Peyer's patch (tissue), 4 donors: ENCODE data around the gene HMX1. TPM values are rescaled to one million over a fixed set of nuclear protein-coding genes. Genes with fewer than 3 reads are reported as not detected.

Source experiments
- DNase-seq, 3 donors: peaks; one replicate each; pipeline ENCODE4 v3.0.0-alpha.2; 2017 to 2019
- H3K27ac ChIP-seq, 4 donors: fragments of 200-600 bp; sonication (generic); one replicate each; pipeline ENCODE4 v1.5.1; 2016 to 2019
- H3K27me3 ChIP-seq, 2 donors: fragments of 200-600 bp; sonication (generic); one replicate each; pipeline ENCODE4 v1.5.1; 2019
- H3K36me3 ChIP-seq, 3 donors: fragments of 200-600 bp; sonication (generic); one replicate each; pipeline ENCODE4 v1.5.1; 2016 to 2019
- H3K4me1 ChIP-seq, 4 donors: fragments of 200-600 bp; sonication (generic); one replicate each; pipeline ENCODE4 v1.5.1; 2016 to 2019
- H3K4me3 ChIP-seq, 4 donors: fragments of 200-600 bp; sonication (generic); 1 replicate in 3 of 4; 2 replicates in 1 of 4; pipeline ENCODE4 v1.5.1; 2016 to 2019; ENCODE audit warnings: mild to moderate bottlenecking in 1 of 4
- H3K9me3 ChIP-seq, 4 donors: fragments of 200-600 bp; sonication (generic); one replicate each; pipeline ENCODE4 v1.5.1; 2016 to 2019; ENCODE audit warnings: mild to moderate bottlenecking in 1 of 4
- CTCF ChIP-seq, 6 experiments: fragments of 450-650 bp in 4 of 6; fragments of 200-600 bp in 2 of 6; sonication (generic) in 1 of 6; IDR thresholded peaks; one replicate each; pipeline ENCODE4 v1.5.1; 2017 to 2019; ENCODE audit warnings: antibody characterized with exemption in 6 of 6, mild to moderate bottlenecking in 3 of 6, moderate library complexity in 1 of 6
- POLR2A ChIP-seq, 2 donors: fragments of 450-650 bp; IDR thresholded peaks; one replicate each; pipeline ENCODE4 v1.5.1; 2017; ENCODE audit warnings: antibody characterized with exemption in 2 of 2, mild to moderate bottlenecking in 2 of 2, moderate library complexity in 2 of 2
- total RNA-seq, 4 donors: library from RNA; depleted of rRNA; stranded (reverse); fragments of >200 nt; gene quantifications; one replicate each; pipeline ENCODE4 v1.1.0, GENCODE V29; 2016

Gene HMX1
- total RNA-seq, 4 donors from 2014 or later, result not detected

DNA sequence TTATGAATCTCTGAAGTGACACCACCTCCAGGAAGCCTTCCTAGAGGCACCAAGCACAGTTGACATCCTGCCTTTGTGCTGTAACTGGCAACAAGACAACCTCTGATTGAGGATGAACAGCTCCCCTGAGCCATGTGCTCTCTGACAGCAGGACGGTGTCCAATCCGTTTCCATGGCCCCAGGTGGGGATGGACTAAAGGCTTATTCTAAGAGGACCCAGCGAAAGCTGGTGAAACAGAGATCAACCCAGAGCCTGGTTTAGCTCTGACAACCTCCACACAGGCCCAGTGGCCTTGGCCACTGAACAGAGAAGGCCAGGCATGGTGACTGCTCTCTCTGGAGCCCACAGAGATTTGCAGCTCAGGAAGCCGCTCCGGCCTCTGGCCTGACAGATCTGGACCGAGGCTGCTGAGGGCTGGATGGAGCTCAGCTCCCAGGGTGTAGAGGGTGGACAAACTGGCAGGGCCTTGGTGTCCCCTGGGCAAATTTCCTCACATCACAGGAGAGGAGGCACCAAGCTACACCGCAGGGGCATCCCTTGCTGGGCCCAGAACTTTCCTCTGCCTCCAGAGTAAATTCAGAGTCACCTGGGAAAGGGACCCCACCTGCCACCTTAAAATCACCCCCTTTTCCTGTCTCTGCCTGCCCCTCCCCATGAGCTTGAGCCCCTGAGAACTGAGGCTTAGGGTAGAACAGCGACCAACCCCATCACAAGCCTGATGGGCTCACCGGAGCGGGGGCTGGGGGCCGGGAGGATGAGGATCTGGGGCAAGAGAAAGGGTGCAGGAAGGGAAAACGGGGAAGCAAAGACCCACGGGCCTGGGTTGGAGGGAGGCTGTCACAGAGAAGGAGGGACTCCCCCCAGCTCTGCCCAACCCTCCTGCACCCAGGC lies 40.2 kb downstream of the HMX1 start:
- no peaks in the 10 kb centered on the region for H3K36me3 ChIP-seq
- H3K27me3 ChIP-seq, result no peaks in the 10 kb centered on the region
- TF ChIP-seq CTCF (IDR thresholded peaks at IDR 0.05) (no peak), POLR2A (IDR thresholded peaks at IDR 0.05) (no peak)
- H3K27ac ChIP-seq, result no peak overlapping the region
- DNase-seq, result peak in 2 of 3 donors; percentile 25 to 28
- no peaks in the 10 kb centered on the region for H3K4me1 ChIP-seq
- H3K4me3 ChIP-seq, result no peak overlapping the region
- no peaks in the 10 kb centered on the region for H3K9me3 ChIP-seq

DNA sequence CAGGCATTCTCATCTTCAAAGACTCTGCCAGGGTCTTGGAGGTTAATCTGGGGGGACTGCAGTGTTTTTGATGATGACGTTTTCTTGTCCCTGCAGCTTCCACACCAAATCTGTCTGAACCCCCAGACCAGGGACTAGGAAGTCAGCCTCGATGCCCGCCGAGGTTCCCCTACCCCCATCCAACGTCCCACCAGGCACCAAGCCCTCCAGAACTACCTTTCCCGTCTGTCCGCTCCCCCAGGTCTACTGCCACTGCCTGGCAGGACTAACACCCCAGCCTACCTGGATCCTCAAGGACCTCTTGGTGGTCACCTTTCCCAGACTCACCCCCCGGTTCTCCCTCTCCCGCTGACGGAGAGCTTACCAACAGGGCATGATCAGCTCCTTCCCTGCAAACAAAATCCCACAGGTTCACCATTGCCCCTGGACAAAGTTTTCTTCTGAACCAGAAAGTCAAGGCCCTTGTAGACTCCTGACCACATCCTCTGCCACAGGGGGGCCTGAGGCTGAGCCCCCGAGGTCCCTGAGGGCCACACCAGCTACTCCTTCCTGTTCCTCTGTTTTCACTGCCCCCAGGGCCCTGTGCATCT lies 40.9 kb downstream of the HMX1 start:
- no peak overlapping the region for H3K4me3 ChIP-seq
- DNase-seq, result peak in 1 of 3 donors; percentile 16

DNA sequence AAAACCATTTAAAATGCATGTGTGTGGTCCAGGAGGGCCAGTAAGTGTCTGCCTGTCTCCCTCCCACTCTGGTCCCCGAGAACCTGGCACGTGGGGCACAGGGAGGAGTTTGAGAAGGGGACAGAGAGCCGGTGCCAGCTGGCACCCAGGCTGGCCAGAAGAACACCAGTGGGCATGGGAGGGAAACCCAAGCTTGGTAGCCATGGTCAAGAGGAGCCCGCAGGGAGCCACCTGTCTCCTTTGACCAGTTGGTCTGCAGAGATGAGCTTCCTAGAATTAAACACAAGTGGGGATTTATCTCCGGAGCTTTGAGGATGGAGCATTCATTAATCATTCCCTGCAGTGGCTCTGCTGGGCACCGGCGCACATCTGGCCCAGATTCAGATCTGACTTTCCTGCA lies 41.6 kb downstream of the HMX1 start:
- DNase-seq, result peak in 1 of 3 donors; percentile 23

More for the DNA sequence above, 40.9 kb downstream of the HMX1 start:
- Histone ChIP-seq H3K27ac (no peak overlapping the region), H3K4me1 (no peaks in the 10 kb centered on the region), H3K9me3 (no peaks in the 10 kb centered on the region), H3K36me3 (no peaks in the 10 kb centered on the region), H3K27me3 (no peaks in the 10 kb centered on the region)
- TF ChIP-seq CTCF (IDR thresholded peaks at IDR 0.05) (no peak), POLR2A (IDR thresholded peaks at IDR 0.05) (no peak)

GRCh38 chr4:8829584-8829983 lies 42.1 kb downstream of the HMX1 start:
- no peaks in the 10 kb centered on the region for H3K36me3 ChIP-seq
- DNase-seq, result peak in 1 of 3 donors; percentile 10
- H3K27ac ChIP-seq, result no peak overlapping the region
- no peaks in the 10 kb centered on the region for H3K27me3 ChIP-seq
- H3K4me1 ChIP-seq, result no peaks in the 10 kb centered on the region
- H3K9me3 ChIP-seq, result no peaks in the 10 kb centered on the region
- no peak for TF ChIP-seq POLR2A (IDR thresholded peaks at IDR 0.05)
- no peak for TF ChIP-seq CTCF (IDR thresholded peaks at IDR 0.05)
- no peak overlapping the region for H3K4me3 ChIP-seq

More for the DNA sequence above, 41.6 kb downstream of the HMX1 start:
- Histone ChIP-seq H3K4me1 (no peaks in the 10 kb centered on the region), H3K9me3 (no peaks in the 10 kb centered on the region), H3K27me3 (no peaks in the 10 kb centered on the region), H3K36me3 (no peaks in the 10 kb centered on the region), H3K4me3 (no peak overlapping the region), H3K27ac (no peak overlapping the region)
- TF ChIP-seq CTCF (IDR thresholded peaks at IDR 0.05) (no peak), POLR2A (IDR thresholded peaks at IDR 0.05) (no peak)

- Histone ChIP-seq H3K36me3 (no peaks in the 10 kb centered on the region), H3K27me3 (no peaks in the 10 kb centered on the region), H3K9me3 (no peaks in the 10 kb centered on the region), H3K27ac (no peak overlapping the region), H3K4me3 (no peak overlapping the region), H3K4me1 (no peaks in the 10 kb centered on the region)
- DNase-seq, result peak in 1 of 3 donors; percentile 10
- no peak for TF ChIP-seq POLR2A (IDR thresholded peaks at IDR 0.05)
- no peak for TF ChIP-seq CTCF (IDR thresholded peaks at IDR 0.05)
These were observed 42.8 kb downstream of the HMX1 start for GRCh38 chr4:8828869-8829268.
